Neural crest cell (in vitro differentiated cells): ENCODE results near the gene RPS6KA5. TPM values are rescaled to one million over a fixed set of nuclear protein-coding genes. Genes with fewer than 3 reads are reported as not detected.
"Not testable (repeated sequence)": the region's sequence is repeated elsewhere in the genome, so short reads cannot be mapped to it uniquely, and the experiment has no call there.

Source experiments
- DNase-seq: peaks from one replicate; pipeline ENCODE4 v3.0.0; 2021; ENCODE audit warnings: low read depth, mixed read lengths, low spot score
- H3K27ac Mint-ChIP-seq: one replicate; pipeline ENCODE4 v1.8.0; 2021; ENCODE audit warnings: mild to moderate bottlenecking, mixed read lengths; ENCODE audit not compliant: unreplicated experiment
- H3K27me3 Mint-ChIP-seq: 2 replicates; pipeline ENCODE4 v1.8.0; 2021; ENCODE audit warnings: low read depth, mild to moderate bottlenecking, mixed read lengths
- H3K36me3 Mint-ChIP-seq: 2 replicates; pipeline ENCODE4 v1.8.0; 2021; ENCODE audit warnings: low read depth, mild to moderate bottlenecking, mixed read lengths
- H3K4me1 Mint-ChIP-seq: 2 replicates; pipeline ENCODE4 v1.8.0; 2021; ENCODE audit warnings: mixed read lengths
- H3K4me3 Mint-ChIP-seq: one replicate; pipeline ENCODE4 v1.8.0; 2021; ENCODE audit warnings: mild to moderate bottlenecking, mixed read lengths
- H3K9me3 Mint-ChIP-seq: 2 replicates; pipeline ENCODE4 v1.8.0; 2021; ENCODE audit warnings: mixed read lengths
- CTCF ChIP-seq: fragments of 200-600 bp; sonication (generic); conservative IDR thresholded peaks from 2 replicates; pipeline ENCODE4 v1.5.0; 2021; ENCODE audit warnings: antibody characterized with exemption, mild to moderate bottlenecking
- total RNA-seq: library from RNA; stranded (reverse); gene quantifications from 2 replicates; pipeline ENCODE4 v1.2.1, GENCODE V29; 2021

RPS6KA5 gene
- total RNA-seq, 1 donor from 2014 or later: 2.2 TPM

- Mint-ChIP-seq H3K9me3 (no peaks in the 10 kb centered on the region), H3K4me3 (no peak overlapping the region), H3K4me1 (no peaks in the 10 kb centered on the region), H3K36me3 (no peaks in the 10 kb centered on the region), H3K27ac (no peak overlapping the region), H3K27me3 (no peaks in the 10 kb centered on the region)
- TF ChIP-seq CTCF: no peak
- DNase-seq: no peak
Observed at GRCh38 chr14:91088585-91089235, 28.3 kb upstream of the RPS6KA5 start.

GRCh38 chr14:91087470-91087869 lies 27.0 kb upstream of the RPS6KA5 start:
- not testable (repeated sequence) for H3K27ac Mint-ChIP-seq, H3K36me3 Mint-ChIP-seq, H3K4me1 Mint-ChIP-seq, H3K9me3 Mint-ChIP-seq, H3K27me3 Mint-ChIP-seq, H3K4me3 Mint-ChIP-seq, DNase-seq

GRCh38 chr14:91084516-91084915 lies 24.1 kb upstream of the RPS6KA5 start:
- Mint-ChIP-seq H3K36me3 (no peaks in the 10 kb centered on the region), H3K27me3 (no peaks in the 10 kb centered on the region), H3K9me3 (no peaks in the 10 kb centered on the region), H3K27ac (no peak overlapping the region), H3K4me3 (no peak overlapping the region), H3K4me1 (no peaks in the 10 kb centered on the region)
- DNase-seq: no peak
- TF ChIP-seq CTCF: no peak

- Mint-ChIP-seq H3K4me1 (peaks cover 5% of the 10 kb centered on the region), H3K27me3 (no peaks in the 10 kb centered on the region), H3K9me3 (no peaks in the 10 kb centered on the region), H3K27ac (no peak overlapping the region), H3K36me3 (no peaks in the 10 kb centered on the region), H3K4me3 (no peak overlapping the region)
- DNase-seq: no peak
- no peak for TF ChIP-seq CTCF
Observed at GRCh38 chr14:91082282-91082681, 21.8 kb upstream of the RPS6KA5 start.

- Mint-ChIP-seq H3K27ac (no peak overlapping the region), H3K27me3 (no peaks in the 10 kb centered on the region), H3K36me3 (no peaks in the 10 kb centered on the region), H3K4me1 (peaks cover 9% of the 10 kb centered on the region), H3K9me3 (no peaks in the 10 kb centered on the region), H3K4me3 (no peak overlapping the region)
- TF ChIP-seq CTCF: no peak
- no peak for DNase-seq
Observed at GRCh38 chr14:91080071-91080470, 19.6 kb upstream of the RPS6KA5 start.

GRCh38 chr14:91078095-91078737 lies 17.8 kb upstream of the RPS6KA5 start:
- no peaks in the 10 kb centered on the region for H3K27me3 Mint-ChIP-seq
- no peaks in the 10 kb centered on the region for H3K9me3 Mint-ChIP-seq
- TF ChIP-seq CTCF: no peak
- H3K27ac Mint-ChIP-seq: no peak overlapping the region
- no peak for DNase-seq
- H3K4me1 Mint-ChIP-seq: peaks cover 9% of the 10 kb centered on the region
- H3K36me3 Mint-ChIP-seq: no peaks in the 10 kb centered on the region
- H3K4me3 Mint-ChIP-seq: no peak overlapping the region
